RKO (cell line): Measurements from ENCODE around the gene CFAP97.

Source experiments
- DNase-seq: peaks from one replicate; pipeline ENCODE4 v3.0.0-alpha.2; 2016; ENCODE audit warnings: low spot score

The CFAP97 gene

DNA sequence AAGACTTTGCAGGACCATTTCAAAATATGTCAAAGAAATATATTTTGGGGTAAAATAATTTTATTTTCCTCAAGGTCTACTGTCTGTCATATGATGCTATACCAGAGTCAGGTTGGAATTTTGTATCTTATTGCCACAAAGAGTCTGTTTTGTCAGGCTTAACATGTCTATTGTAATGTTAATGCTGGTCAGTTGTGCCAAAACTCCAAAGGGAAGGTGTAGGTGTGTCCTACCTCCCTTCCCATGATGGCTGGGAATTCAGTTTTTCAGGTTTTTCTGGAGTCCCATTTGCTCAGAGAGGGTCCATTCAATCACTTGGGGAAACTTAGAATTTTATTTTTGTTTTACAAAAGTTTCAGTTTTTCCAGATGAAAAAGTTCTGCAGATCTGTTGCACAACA, 94.1 kb downstream of the CFAP97 start:
- no peak for DNase-seq
